Suppressor macrophage treated with lipopolysaccharide for 1 hour (primary cell): Measurements from ENCODE around the gene PDE4DIP.
"Not testable (repeated sequence)": the region's sequence is repeated elsewhere in the genome, so short reads cannot be mapped to it uniquely, and the experiment has no call there.

Source experiments
- DNase-seq, 3 donors: peaks; one replicate each; pipeline ENCODE4 v3.0.0-alpha.2; 2020 to 2022

Gene PDE4DIP

DNA sequence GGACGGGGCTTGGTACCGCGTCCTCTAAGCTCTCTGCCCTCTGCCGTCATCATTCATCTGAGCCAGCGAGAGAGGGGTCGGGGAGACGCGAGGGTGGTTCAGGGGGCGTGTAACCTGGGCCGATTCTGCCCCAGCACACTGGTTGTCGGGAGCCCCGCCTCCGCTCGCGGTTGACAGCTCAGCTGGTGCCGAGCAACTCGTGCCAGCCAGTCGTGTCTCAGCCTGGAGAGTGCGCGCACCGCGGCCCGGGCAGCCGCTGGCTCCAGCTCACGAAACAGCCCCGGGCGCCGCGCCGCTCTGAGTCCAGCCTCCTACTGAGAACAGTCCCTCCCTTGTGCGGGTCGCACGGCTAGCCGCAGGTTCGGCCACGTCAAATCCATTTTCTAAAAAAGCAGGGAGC is at the start of gene PDE4DIP:
PDE4DIP (plus strand) TSS at position 209 of the 400 bp plus-strand sequence. CDS start 347 bp downstream, outside the sequence.
- DNase-seq: not testable (repeated sequence)

DNA sequence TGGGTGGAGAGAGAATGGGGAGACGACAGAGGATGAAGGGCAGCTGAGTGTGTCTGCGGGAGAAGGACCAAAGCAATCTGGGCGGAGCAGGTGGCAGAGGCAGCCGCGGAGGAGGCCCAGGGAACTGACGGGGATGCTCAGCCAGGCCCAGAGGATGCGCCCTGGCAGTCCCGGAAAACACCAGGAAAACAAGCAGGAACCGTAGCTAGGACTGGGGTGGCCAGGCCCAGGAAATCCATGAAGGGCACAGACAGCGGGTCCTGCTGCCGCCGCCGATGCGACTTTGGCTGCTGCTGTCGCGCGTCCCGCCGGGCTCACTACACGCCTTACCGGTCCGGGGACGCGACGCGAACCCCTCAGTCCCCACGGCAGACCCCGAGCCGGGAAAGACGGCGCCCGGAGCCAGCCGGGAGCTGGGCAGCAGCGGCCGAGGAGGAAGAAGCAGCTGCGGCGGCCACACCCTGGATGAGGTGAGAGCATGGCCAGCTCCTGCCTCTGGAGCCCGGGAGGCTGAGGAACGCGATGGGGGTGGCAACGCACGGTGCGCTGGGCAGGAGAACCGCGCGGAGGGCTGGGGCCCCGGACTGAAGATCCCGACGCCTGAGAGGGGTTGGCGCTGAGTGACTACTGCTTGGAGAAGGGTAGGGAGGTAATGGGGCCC is 35.8 kb upstream of the PDE4DIP start:
- DNase-seq: not testable (repeated sequence)

DNA sequence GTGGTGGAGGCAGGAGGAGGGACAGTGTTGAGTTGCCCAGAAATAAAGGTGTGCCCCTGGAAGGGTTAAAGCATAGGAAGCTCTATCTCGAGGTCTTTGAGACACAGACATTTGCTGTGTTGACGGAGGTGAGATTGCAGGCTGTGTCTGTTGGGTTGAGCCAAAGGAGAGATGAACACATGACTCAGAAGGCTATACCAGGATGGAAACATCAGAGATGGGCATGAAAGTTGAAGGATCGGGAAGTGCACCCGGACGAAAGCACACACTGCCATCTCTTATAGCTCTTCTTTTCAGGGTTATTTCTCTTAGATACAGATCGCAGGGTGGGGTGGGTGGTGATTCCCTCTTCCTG is 35.3 kb upstream of the PDE4DIP start:
- DNase-seq: not testable (repeated sequence)

DNA sequence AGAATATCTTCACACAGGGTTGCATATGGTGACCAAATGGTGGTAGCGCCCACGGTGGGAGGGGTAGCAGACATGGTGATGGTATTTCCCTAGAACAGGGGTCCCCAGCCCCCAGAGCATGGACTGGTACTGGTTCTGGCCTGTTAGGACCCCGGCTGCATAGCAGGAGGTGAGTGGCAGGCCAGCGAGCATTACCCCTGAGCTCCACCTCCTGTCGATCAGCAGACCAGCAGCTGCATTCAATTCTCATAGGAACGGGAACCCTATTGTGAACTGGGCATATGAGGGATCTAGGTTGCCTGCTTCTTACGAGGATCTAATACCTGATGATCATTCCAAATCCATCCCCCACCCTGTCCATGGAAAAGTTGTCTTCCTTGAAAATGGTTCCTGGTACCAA is 22.0 kb upstream of the PDE4DIP start:
- not testable (repeated sequence) for DNase-seq

DNA sequence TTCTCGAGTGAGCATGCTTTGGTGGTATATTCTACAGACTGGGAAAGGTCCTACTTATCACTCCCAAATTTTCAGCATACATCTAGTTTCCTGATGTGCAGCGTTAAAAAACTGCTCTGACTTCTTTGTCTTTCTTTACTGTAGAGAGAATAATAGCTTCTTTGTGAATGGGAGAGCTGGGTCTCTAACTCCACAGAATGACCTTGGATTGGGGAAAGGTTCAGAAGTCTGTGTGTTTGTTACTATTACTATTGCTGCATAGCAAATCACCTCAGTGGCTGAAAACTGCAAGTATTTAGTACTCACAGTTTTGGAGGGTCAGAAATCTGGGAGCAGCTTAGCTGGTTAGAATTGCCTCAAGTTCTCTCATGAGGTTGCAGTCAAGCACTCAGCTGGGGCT is 20.4 kb upstream of the PDE4DIP start:
- DNase-seq: not testable (repeated sequence)

DNA sequence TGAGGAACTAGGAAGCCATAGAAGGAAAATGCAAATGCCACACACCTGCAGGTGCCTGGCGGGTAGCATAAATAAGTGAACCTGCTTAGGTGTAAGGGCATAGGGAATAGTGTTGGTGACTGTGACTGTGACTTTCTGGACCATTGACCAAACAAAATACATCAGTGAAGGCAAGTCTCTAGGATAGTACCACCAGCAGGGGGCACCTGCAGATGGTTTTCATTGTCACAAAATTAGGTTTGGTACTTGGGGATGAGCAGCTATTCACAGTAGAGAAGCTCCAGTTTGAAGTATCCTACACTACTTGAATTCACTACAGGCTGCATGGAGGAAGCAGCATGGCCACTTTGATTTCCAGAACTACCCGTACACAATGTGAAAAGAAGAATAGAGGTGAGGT is 19.2 kb upstream of the PDE4DIP start:
- DNase-seq: not testable (repeated sequence)

DNA sequence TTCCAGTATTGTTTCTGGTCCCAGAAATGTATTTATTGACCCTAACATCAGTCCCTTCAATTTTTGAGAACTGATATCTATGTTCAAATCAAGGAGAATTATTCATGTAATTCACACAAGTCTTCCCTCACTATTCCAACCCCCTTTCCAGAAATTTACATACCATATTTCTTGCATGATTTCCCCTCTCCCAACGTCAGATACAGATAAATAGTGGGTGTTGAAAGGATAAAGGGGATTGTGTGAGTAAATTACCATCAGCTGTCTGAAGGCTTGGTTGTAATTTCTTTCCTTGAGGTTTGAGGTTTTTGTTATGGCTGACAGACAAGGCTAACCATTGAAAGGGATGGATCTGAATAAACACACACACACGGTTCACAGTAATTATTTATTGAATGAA is 15.7 kb upstream of the PDE4DIP start:
- DNase-seq: not testable (repeated sequence)

DNA sequence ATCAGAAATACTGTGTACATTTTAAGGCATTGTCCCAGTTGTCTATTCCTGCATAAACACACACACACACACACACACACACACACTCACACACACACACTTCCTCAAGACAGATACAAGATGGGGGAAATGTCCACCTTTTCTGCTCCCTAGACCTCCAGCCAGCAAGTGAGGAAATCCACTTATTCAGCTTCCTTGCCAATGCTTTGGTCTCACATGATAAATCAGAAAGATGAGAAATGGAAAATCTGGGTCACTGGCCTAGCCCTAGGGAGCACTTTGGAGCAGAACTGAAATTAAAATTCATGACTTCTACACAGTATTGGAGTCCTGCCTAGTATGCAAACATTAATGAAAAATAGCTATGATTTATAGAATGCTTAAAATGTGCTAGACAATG is 15.3 kb upstream of the PDE4DIP start:
- not testable (repeated sequence) for DNase-seq

DNA sequence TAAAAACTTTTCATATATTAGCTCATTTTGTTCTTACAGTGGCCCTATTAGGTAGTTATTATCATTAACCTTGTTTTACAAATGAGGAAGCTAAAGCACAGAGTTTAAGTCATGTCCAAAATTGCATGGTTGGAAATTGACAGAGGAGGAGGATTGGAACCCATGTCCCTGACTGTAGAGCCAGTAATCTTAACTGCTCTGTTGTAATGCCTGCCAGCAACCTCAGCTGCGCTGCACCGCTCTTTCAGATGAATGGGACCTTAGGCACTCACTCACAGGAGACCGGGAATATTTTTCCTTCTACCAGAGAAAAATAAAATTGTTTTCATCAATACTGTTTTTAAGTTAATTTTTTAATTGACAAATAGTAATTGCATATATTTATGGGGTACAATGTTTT is 14.9 kb upstream of the PDE4DIP start:
- not testable (repeated sequence) for DNase-seq

DNA sequence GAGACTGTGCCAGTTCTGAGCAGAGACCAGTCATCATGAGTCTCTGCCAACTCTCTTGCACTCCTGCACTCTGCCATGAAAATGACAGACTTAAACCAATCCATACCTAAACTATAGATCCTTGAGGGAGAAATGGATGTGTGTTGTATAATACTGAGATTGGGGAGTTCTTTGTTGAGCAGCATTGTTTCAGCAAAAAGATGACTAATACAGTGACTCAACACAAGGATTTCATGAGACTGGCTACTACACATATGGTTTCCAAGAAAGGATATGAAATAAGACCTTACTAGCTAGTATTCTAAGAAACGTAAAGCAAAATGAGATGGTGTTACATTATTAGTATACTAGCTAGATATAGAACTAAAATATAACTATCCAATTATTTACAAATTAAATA is 3.0 kb upstream of the PDE4DIP start:
- DNase-seq: not testable (repeated sequence)

DNA sequence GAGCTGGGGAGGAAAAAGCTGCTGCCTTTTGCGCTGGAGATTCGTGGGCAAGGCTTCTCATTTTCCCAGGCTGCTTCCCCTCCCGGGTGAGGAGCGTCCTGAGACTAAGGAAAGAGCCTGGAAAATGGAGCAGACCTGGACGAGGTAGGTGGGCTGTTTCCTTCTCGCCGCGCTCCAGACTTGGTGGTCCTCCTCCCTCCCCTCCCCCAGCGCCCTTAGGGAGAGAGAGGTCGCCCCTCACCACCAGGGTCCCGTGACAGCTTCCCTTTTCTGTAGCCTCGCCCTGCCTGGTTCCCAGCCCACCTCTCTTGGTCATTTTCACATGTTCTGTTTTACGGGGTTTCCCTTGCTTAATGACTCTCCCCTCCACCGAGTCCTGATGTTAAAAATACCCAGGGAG is 423 bp downstream of the PDE4DIP start:
- DNase-seq: not testable (repeated sequence)

DNA sequence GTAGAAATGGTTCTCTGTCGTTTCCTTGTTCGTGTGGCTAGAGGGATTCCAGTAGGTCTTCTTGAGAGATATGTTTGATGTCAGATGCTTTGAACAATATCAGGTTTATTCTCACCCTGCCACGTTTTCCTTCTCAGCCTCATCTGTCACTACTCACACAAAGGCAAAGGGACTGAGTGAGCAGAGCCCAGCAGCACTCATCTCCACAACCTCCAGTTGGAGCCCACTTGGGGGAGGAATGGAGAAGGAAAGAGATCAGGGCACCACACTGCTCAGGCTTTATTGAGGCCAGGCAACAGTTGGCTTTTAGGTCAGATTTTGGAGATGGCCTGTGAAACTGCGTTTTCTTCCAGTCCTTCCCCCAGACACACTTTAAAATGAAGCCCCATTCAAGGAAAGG is 840 bp downstream of the PDE4DIP start:
- DNase-seq: not testable (repeated sequence)

DNA sequence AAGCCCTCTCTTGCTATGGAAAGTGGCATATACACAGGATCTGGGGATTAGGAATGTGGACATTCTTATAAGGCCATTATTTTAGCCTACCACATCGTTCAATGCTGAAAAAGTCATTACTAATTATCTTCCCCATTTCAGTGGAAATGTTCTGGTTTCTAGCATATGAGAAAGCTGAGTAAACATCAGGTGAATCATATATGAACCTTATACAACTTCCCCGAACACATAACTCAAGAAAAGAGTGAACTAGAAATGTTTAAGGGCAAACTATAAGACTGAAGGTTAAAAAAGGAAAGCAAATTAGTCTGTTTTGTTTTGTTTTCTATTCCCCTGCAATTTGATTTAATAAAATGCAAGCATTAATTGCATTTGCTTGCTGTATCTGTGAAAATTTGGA is 6.1 kb downstream of the PDE4DIP start:
- DNase-seq: not testable (repeated sequence)

DNA sequence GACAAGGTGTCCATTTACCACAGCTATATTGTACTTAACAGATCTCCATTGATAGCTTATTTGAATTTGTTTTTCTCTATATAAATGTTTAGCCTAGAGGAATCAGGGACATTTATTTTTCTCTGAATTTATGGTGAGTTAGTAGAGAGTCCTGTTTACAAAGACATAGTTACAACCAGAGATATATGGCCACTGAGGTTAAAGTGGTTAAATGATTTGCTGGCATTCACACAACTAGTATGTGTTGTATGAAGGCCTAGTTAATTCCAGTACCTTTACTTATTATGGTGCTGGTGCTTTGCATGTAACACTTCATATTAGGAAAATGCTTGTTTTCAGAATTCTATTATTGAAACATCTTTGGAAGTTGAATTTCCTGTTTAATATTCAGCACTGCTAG is 6.6 kb downstream of the PDE4DIP start:
- not testable (repeated sequence) for DNase-seq

DNA sequence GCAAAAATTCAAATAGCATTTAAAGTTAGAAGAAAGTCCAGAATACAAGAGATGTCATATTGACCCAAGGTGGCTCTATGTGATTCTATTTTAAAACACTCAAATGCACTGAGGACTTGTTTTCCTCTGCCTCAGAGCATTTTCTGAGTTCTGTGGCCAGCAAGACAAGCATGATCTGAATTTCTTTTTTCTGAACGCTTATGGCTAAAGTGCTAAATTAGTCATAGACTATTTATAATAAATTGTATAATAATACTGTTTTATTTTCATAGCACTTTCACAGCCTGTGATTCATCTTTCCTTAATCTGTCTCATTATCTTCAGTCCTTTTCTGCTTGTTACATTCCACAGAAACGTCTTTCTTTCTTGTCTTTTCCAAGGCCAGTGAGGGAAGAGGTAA is 7.5 kb downstream of the PDE4DIP start:
- DNase-seq: not testable (repeated sequence)

DNA sequence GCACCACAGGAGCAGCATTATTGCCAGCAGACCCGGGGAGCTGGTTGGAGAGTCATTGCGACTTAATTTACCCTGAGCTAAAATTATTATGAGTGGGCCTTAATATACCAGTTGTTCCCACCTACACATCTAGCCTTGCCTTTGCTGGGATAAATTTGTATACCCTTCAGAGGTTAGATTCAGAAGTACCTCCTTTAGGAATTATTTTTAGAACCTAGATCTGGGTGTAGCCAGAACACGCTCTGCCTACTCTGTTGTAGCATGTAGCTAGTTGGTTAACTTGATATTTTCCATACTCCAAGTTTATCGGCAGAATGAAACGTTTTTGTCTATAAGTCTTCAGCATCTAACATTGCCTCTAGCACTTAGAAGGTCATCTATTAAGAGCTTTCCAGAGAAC is 9.1 kb downstream of the PDE4DIP start:
- not testable (repeated sequence) for DNase-seq

DNA sequence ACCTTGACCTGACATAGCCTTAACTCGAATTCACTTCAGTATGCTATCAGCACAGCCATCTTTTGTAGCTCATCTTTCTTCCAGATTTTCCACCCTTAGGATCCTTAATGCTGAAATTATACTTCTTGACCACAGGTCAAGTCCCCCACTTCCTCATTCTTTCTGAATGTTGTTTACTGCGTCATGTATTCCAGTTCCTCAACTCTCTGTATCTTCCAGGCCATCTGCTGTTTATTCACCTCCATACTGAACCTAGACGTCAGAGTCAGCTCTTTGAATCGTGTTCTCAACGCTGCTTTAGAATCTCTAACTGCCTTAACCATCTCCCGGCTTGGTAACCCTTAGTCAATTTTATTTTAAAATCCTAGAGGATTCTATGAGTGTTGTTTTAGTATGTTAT is 9.8 kb downstream of the PDE4DIP start:
- not testable (repeated sequence) for DNase-seq

DNA sequence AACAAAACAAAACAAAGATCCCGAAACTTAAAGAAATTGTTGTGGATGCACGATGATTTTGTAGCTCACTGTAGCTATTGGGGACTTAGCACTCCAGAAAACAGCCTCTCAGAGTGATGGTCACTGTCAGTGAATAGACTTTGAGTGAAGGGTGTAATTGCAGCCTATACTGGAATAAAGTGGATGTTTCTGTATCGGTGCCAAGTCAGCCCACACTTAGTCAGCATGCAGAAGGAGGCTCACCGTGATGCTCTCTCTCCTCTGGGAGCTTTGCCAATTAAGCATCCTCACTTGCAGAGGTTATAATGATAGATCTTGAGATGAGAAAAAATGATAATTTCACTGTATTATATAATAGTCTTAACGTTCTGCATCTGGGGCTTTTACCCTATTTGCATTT is 11.1 kb downstream of the PDE4DIP start:
- DNase-seq: not testable (repeated sequence)

DNA sequence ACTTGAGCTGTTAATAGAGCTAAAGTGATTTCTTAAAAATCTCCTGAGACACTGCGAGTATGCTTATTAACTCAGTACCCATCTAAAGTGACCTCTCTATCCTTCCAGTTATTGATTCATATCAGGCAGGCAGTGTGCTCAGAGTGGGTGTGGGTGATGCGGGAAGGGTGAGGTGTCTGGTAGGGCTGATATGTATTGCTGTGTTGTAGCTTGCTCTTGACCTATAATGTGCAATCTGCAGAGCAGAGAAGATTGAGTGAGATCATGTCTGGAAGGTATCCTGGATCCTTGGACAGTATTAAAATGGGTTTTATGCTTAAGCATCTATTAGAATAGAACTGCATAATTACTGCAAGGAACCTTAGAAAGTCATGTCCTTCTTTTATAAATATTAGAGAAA is 15.8 kb downstream of the PDE4DIP start:
- not testable (repeated sequence) for DNase-seq

DNA sequence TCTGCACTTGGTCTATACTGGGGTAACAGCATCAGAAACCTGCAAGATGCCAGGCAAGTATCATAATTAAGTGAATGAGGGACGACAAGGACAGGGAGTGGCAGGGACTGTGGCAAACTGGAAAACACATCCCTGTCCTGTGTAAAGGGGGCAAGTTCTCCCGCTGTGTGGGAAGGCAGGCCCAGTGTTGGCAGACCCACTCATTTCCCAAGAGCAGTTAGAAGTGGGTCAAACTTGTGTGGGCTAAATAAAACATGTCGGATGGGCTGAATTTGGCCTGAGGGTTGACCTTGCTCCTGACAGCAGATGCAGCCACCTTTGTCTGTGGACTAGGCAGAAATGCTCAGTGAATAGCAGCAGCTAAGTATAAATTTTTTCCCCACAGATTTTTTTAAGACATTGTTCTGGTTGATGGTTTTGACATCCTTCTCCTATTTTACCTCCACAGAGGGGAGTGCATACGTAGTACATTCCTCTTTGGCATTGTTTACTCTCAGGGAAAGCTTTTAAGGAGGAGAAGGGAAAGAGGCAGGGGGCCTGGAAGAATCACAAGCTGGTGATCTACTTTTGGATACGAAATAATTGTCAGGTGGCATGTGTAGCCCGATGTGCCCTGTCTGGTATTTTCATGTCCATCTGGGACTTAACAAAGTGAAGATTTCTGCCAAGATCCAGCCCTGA is 16.5 kb downstream of the PDE4DIP start:
- DNase-seq: not testable (repeated sequence)

DNA sequence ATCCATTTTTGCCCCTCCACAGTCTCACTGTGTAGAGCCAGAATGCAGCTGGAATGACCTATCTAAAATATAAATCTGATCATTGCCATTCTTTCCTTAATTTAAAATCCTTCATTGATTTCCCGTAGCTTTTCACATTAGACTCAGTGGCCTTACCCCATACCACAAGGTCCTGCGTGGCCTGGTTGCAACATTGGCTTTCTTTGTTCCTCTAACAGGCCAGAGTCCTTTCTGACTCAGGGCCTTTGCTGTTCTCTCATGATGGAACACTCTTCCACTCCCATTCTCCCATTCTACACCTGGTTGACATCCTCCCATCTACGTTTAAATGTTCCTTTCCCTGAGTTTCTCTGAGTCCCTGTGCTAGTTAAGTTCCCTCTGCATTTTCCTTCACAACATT is 18.4 kb downstream of the PDE4DIP start:
- DNase-seq: not testable (repeated sequence)

DNA sequence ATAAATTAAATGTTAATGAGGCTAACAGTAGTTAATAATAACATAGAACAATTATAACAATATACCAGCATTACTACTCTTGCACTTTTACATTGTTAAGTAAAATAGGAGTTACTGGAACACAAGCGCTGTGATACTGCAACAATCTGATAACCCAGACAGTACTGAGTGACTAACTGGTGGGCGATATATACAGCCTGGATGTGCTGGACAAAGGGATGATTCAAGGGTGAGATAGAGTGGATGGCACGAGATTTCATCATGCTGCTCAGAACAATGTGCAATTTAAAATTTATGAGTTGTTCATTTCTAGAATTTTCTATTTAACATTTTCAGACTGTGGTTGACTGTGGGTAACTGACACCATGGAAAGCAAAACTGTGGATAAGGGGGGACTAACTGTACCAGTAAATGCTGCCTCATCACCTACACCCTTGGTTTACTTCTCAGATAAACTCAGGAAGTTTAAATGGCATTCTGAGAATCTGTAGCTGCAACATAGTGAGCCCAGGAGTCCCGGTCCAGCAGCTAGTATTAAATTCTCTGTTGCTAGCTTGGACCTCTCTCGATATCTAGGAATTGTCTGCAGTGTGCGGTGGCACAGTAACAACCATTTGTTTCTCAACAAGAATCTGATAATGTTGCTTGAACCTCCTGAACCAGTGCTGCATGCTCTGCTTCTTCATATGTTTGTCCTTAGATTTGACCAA is 24.9 kb downstream of the PDE4DIP start:
- DNase-seq: not testable (repeated sequence)

DNA sequence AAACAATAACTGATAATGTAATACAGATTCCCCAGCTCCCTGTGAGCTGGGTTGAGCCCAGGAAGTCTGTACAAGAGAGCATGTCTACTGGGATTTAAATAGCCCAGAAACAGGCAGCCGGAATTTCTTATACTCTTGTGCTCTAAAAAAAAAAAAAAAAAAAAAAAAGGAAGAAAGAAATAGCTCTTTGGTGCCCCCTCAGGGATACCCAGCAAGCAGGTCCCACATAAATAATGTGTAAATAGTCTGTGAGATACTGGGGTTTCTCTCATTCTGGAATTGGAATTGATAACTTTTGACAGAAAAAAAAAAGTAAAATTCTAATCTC is 25.4 kb downstream of the PDE4DIP start:
- not testable (repeated sequence) for DNase-seq
